K562 (cell line): ENCODE results near the gene BCORL1. TPM values are rescaled to one million over a fixed set of nuclear protein-coding genes. Genes with fewer than 3 reads are reported as not detected.

Experiments used
- ATAC-seq: fragments of 200-7000 bp; cut with Tn5 transposase; 3 replicates; pipeline ENCODE4 v1.9.1; 2020; ENCODE audit warnings: moderate library complexity
- BruUV-seq: library from RNA; stranded (reverse); fragments of 400-500 nt; replicated peaks from 2 replicates; lab custom pipeline; 2021; lab: Mats Ljungman, UMichigan
- CTCF ChIA-PET: fragments of 300-600 bp; formaldehyde crosslinking; extraction: SDS; loops from one replicate; lab custom pipeline; 2021; ENCODE audit warnings: low intra/inter-chr PET ratio; lab: Yijun Ruan, JAX
- POLR2A ChIA-PET: fragments of 300-600, 350-650 bp; sonication (Branson Sonifier 250); formaldehyde crosslinking; extraction: SDS; loops from one replicate; lab custom pipeline; 2021; ENCODE audit warnings: antibody characterized with exemption, inconsistent platforms; lab: Yijun Ruan, JAX
- DNase-seq, 4 experiments: peaks; one replicate each; pipeline versions ENCODE4 v3.0.0 to v3.0.0-alpha.2; 2011 to 2018; ENCODE audit warnings: low spot score in 3 of 4, mixed read lengths in 3 of 4; ENCODE audit errors: extremely low read depth in 1 of 4
- FAIRE-seq: peaks from 2 replicates; lab custom pipeline; 2011; peaks lifted over from hg19 to GRCh38; lab: Jason Lieb, UNC
- H2AFZ ChIP-seq: 2 replicates; pipeline ENCODE4 v1.6.0; 2011; ENCODE audit warnings: low read depth, low read length, control low read depth, inconsistent platforms
- H3K27ac ChIP-seq: fragments of 200-600 bp; 3 replicates; pipeline ENCODE4 v1.8.0; 2011; ENCODE audit warnings: low read depth, mild to moderate bottlenecking, control low read depth, inconsistent platforms, low read length, moderate library complexity, mixed read lengths; ENCODE audit errors: extremely low read depth
- H3K27me3 ChIP-seq, 2 experiments: fragments of 300-600 bp in 1 of 2; 2 replicates in 1 of 2; 3 replicates in 1 of 2; pipeline versions ENCODE4 v1.6.0 to v1.8.0; 2011; ENCODE audit warnings: inconsistent platforms in 2 of 2, low read length in 2 of 2, mild to moderate bottlenecking in 1 of 2, mixed read lengths in 1 of 2, moderate library complexity in 1 of 2; ENCODE audit not compliant: control insufficient read depth in 2 of 2, insufficient read depth in 2 of 2
- H3K36me3 ChIP-seq: fragments of 300-600 bp; 3 replicates; pipeline ENCODE4 v1.8.0; 2011; ENCODE audit warnings: mild to moderate bottlenecking, low read length, inconsistent platforms; ENCODE audit not compliant: control insufficient read depth, insufficient read depth
- H3K4me1 ChIP-seq, 2 experiments: fragments of 200-600 bp in 1 of 2; replicated peaks in 1 of 2; 2 replicates in 1 of 2; 3 replicates in 1 of 2; pipeline versions ENCODE4 v1.5.1 to v1.8.0; 2011; ENCODE audit warnings: inconsistent platforms in 2 of 2, low read length in 2 of 2, mild to moderate bottlenecking in 1 of 2, mixed read lengths in 1 of 2, moderate library complexity in 1 of 2; ENCODE audit not compliant: control insufficient read depth in 2 of 2, insufficient read depth in 2 of 2
- H3K4me2 ChIP-seq: 2 replicates; pipeline ENCODE4 v1.6.1; 2011; ENCODE audit warnings: low read length, control low read depth, inconsistent platforms, mixed read lengths; ENCODE audit not compliant: insufficient read depth
- H3K4me3 ChIP-seq: fragments of 200-600 bp; sonication (generic), shearing (Covaris generic); 2 replicates; pipeline ENCODE4 v1.5.1; 2016; ENCODE audit warnings: control low read depth, inconsistent platforms
- H3K79me2 ChIP-seq: fragments of 200-600 bp; 3 replicates; pipeline ENCODE4 v1.8.0; 2011; ENCODE audit warnings: low read length, inconsistent platforms; ENCODE audit not compliant: control insufficient read depth, insufficient read depth
- H3K9ac ChIP-seq, 2 experiments: 2 replicates each; pipeline versions ENCODE4 v1.6.0 to v1.6.1; 2011; ENCODE audit warnings: low read depth in 2 of 2, low read length in 2 of 2, control low read depth in 1 of 2, inconsistent platforms in 1 of 2, mild to moderate bottlenecking in 1 of 2, mixed read lengths in 1 of 2; ENCODE audit not compliant: insufficient read depth in 1 of 2
- H3K9me1 ChIP-seq: one replicate; pipeline ENCODE4 v1.6.0; 2011; ENCODE audit warnings: inconsistent platforms, mild to moderate bottlenecking, low read length, moderate library complexity; ENCODE audit not compliant: control insufficient read depth, insufficient read depth
- H3K9me3 ChIP-seq: replicated peaks from 2 replicates; pipeline ENCODE4 v1.5.1; 2011; ENCODE audit warnings: low read depth, low read length, inconsistent platforms; ENCODE audit not compliant: control insufficient read depth, insufficient read depth
- H4K20me1 ChIP-seq: replicated peaks from 2 replicates; pipeline ENCODE4 v1.6.1; 2011; ENCODE audit warnings: low read length, inconsistent platforms, mixed read lengths; ENCODE audit not compliant: control insufficient read depth, insufficient read depth
- GTF2E2 ChIP-seq: fragments of 200-800 bp; sonication (Bioruptor generic); IDR thresholded peaks from 2 replicates; pipeline ENCODE4 v1.6.1; 2016; ENCODE audit warnings: missing genetic modification characterization, missing compliant biosample characterization
- NR2C1 ChIP-seq, 2 experiments: fragments of 450-650 bp; IDR thresholded peaks; 2 replicates each; pipeline ENCODE4 v1.6.1; 2017; ENCODE audit warnings: mild to moderate bottlenecking in 2 of 2, antibody characterized with exemption in 1 of 2, inconsistent platforms in 1 of 2, missing compliant biosample characterization in 1 of 2, missing genetic modification characterization in 1 of 2
- SUPT5H ChIP-seq: fragments of 450-650 bp; IDR thresholded peaks from 2 replicates; pipeline ENCODE4 v1.6.1; 2016
- TAF1 ChIP-seq: IDR thresholded peaks from 2 replicates; pipeline ENCODE4 v1.6.1; 2011; ENCODE audit warnings: mild to moderate bottlenecking, low read length, moderate library complexity; ENCODE audit not compliant: insufficient read depth, control insufficient read depth, severe bottlenecking; ENCODE audit errors: extremely low read depth
- TBP ChIP-seq: optimal IDR thresholded peaks from 2 replicates; pipeline ENCODE3; 2011; ENCODE audit warnings: low read depth, low read length, improper control_type of control experiment
- ZBTB7A ChIP-seq: IDR thresholded peaks from 2 replicates; pipeline ENCODE4 v1.6.1; 2011; ENCODE audit warnings: low read depth, mild to moderate bottlenecking, low read length, moderate library complexity, borderline replicate concordance; ENCODE audit not compliant: control insufficient read depth
- ZBTB8A ChIP-seq: fragments of 450-650 bp; IDR thresholded peaks from 2 replicates; pipeline ENCODE4 v1.6.1; 2018; ENCODE audit warnings: mild to moderate bottlenecking, moderate library complexity; ENCODE audit not compliant: partially characterized antibody
- ZNF24 ChIP-seq: fragments of 450-650 bp; IDR thresholded peaks from 2 replicates; pipeline ENCODE4 v1.6.1; 2016
- ZNF668 ChIP-seq: fragments of 250-450 bp; sonication (Bioruptor Pico); IDR thresholded peaks from 2 replicates; pipeline ENCODE4 v1.8.0; 2022; ENCODE audit warnings: mild to moderate bottlenecking, inconsistent platforms
- WGBS: fragments of 100-300 bp; shearing (Covaris generic); methylation state at CpG from one replicate; pipeline ENCODE4 v1.1.6; 2016; ENCODE audit warnings: low coverage, mixed read lengths; ENCODE audit not compliant: insufficient coverage; ENCODE audit errors: missing lambda C conversion rate; 5-methylcytosine and 5-hydroxymethylcytosine counted together
- in situ Hi-C: fragments of 300-500 bp; cut with MboI; formaldehyde crosslinking; loops from 4 replicates; pipeline ENCODE4 v1.15.0; 2018; ENCODE audit warnings: inconsistent platforms, mixed read lengths
- intact Hi-C: fragments of 100-400 bp; cut with micrococcal nuclease; formaldehyde crosslinking; loops from 2 replicates; pipeline ENCODE4 v1.14.2; 2022
- polyA plus RNA-seq, 8 experiments: library from polyadenylated mRNA; depleted of rRNA in 4 of 8; stranded (reverse) in 5 of 8; unstranded in 3 of 8; fragments of >200 nt; fragmentation: Nextera tagmentation in 2 of 8; fragmentation: Illumina TruSeq in 1 of 8; extraction: Ambion mirVana in 2 of 8; extraction: Trizol in 1 of 8; gene quantifications; 2 replicates each; pipeline versions ENCODE4 v1.2.1 to v1.2.3, GENCODE V29; 2011 to 2014; ENCODE audit warnings: inconsistent platforms in 1 of 8, missing spikeins in 1 of 8
- total RNA-seq, 7 experiments: library from RNA; depleted of rRNA in 6 of 7; stranded (reverse); fragments of >200 nt in 6 of 7; fragmentation: Illumina TruSeq in 2 of 7; extraction: Trizol in 2 of 7; gene quantifications; 2 replicates each; pipeline versions ENCODE4 v1.2.1 to v1.2.3, GENCODE V29; 2011 to 2021; ENCODE audit warnings: low replicate concordance in 1 of 7
- TF ChIP-seq, protein P1 (sequence below): fragments of 250-450 bp; sonication (Bioruptor Pico); IDR thresholded peaks from 2 replicates; pipeline ENCODE4 v1.4.0; 2020
- TF ChIP-seq, protein P2 (sequence below): sonication (generic); formaldehyde crosslinking; IDR thresholded peaks from 2 replicates; pipeline ENCODE4 v1.9.0; 2022; ENCODE audit warnings: mild to moderate bottlenecking, missing genetic modification reagents
- TF ChIP-seq, protein P3 (sequence below): fragments of 250-450 bp; sonication (Bioruptor Pico); IDR thresholded peaks from 2 replicates; pipeline ENCODE4 v1.5.1; 2021; ENCODE audit warnings: mild to moderate bottlenecking

The BCORL1 gene
- total and polyA plus RNA-seq, 9 of the 15 experiments (the other 6 are each of a cell fraction or from before 2014, with no cell fraction given): 0.48 to 29.6 (median 2.1) TPM

DNA sequence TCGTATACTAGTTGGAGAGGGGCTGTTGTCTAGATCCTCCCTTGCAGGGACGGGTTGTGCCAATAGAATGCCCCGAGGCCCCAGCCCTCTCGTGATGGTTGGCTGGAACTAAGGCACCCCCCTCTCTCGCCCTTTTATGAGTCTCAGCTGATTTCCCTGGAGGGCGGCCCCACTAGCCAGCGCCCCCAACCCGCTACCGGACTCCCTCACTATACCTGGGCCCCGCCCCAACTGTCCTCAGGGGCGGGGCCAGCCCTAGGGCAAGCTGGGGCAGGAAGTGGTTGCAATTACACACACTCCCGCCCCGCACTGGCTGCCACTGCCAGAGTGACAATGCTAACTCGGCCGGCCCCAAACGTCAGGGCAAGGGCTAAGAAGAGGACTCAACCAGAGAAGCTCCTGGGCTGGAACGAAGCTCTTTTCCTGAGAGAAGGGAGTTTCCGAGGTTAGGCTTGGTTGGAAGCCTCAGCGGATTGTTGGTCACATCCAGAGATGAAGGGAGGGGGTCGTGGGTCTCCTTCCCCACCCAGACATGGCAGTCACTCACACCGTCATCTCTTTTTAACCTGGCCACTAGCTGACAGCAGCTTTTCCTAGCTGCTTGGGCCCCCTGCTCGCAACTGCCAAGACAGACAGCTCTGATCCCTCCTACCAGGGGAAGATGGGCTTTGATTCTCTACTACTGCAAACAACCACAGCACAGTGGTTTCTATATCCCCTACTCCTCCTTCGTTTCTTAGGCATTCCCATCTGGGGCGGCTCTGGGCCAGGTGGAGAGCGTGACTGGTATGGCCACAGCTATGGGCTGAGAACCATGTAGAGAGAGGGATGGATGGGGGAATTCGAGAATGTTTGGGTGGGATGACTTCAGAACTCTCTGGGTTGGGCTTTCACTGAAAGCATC lies 21.0 kb upstream of the BCORL1 start:
- intact Hi-C loops: loop anchor here (1.0 kb wide), 2 partner anchors 21 to 29 kb away; partner anchors contain the start of gene BCORL1
- POLR2A ChIA-PET: interaction anchor here (0.5 to 1.4 kb wide), 8 partner anchors 9 to 130 kb away, joined by 3 to 5 read pairs (median 4); no protein-coding TSS in a partner anchor
- Histone ChIP-seq H4K20me1 (no peaks in the 10 kb centered on the region), H3K27ac (peak overlapping the region; percentile 93), H3K4me2 (peak overlapping the region; percentile 91), H3K36me3 (no peaks in the 10 kb centered on the region), H3K4me1 (peaks cover 37 to 39% of the 10 kb centered on the region in 2 experiments), H3K79me2 (peaks cover 5% of the 10 kb centered on the region; the same call in 2 of the 3 replicates), H3K27me3 (no peaks in the 10 kb centered on the region), H3K9me3 (no peaks in the 10 kb centered on the region), H2AFZ (peak overlapping the region; percentile 94), H3K4me3 (peak overlapping the region; percentile 30), H3K9me1 (no peaks in the 10 kb centered on the region), H3K9ac (peak overlapping the region; percentile 80 to 92)
- ATAC-seq: peak; percentile 89
- DNase-seq: peak; percentile 88 to 91 (median 90)
- BruUV-seq: TSS peak; percentile 97
- FAIRE-seq: peak; percentile 72
- CTCF ChIA-PET: interaction anchor here (0.5 kb wide), 1 partner anchor 62 kb away, joined by 3 read pairs; no protein-coding TSS in a partner anchor
- in situ Hi-C loops: no loop called here
- WGBS: 3% methylated on average over 16 of the region's 26 CpGs
- peak; percentile 33; the same call in 1 of the 2 replicates for TF ChIP-seq GTF2E2 (tag)
- TF ChIP-seq ZBTB7A: peak; percentile 71; the same call in 1 of the 2 replicates
- no peak for TF ChIP-seq ZNF668
- TF ChIP-seq, protein P1, sequence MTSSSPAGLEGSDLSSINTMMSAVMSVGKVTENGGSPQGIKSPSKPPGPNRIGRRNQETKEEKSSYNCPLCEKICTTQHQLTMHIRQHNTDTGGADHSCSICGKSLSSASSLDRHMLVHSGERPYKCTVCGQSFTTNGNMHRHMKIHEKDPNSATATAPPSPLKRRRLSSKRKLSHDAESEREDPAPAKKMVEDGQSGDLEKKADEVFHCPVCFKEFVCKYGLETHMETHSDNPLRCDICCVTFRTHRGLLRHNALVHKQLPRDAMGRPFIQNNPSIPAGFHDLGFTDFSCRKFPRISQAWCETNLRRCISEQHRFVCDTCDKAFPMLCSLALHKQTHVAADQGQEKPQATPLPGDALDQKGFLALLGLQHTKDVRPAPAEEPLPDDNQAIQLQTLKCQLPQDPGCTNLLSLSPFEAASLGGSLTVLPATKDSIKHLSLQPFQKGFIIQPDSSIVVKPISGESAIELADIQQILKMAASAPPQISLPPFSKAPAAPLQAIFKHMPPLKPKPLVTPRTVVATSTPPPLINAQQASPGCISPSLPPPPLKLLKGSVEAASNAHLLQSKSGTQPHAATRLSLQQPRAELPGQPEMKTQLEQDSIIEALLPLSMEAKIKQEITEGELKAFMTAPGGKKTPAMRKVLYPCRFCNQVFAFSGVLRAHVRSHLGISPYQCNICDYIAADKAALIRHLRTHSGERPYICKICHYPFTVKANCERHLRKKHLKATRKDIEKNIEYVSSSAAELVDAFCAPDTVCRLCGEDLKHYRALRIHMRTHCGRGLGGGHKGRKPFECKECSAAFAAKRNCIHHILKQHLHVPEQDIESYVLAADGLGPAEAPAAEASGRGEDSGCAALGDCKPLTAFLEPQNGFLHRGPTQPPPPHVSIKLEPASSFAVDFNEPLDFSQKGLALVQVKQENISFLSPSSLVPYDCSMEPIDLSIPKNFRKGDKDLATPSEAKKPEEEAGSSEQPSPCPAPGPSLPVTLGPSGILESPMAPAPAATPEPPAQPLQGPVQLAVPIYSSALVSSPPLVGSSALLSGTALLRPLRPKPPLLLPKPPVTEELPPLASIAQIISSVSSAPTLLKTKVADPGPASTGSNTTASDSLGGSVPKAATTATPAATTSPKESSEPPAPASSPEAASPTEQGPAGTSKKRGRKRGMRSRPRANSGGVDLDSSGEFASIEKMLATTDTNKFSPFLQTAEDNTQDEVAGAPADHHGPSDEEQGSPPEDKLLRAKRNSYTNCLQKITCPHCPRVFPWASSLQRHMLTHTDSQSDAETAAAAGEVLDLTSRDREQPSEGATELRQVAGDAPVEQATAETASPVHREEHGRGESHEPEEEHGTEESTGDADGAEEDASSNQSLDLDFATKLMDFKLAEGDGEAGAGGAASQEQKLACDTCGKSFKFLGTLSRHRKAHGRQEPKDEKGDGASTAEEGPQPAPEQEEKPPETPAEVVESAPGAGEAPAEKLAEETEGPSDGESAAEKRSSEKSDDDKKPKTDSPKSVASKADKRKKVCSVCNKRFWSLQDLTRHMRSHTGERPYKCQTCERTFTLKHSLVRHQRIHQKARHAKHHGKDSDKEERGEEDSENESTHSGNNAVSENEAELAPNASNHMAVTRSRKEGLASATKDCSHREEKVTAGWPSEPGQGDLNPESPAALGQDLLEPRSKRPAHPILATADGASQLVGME: no peak
- no peak for TF ChIP-seq ZNF24
- no peak for TF ChIP-seq ZBTB8A
- TF ChIP-seq TBP: peak; percentile 85
- TF ChIP-seq, protein P2, sequence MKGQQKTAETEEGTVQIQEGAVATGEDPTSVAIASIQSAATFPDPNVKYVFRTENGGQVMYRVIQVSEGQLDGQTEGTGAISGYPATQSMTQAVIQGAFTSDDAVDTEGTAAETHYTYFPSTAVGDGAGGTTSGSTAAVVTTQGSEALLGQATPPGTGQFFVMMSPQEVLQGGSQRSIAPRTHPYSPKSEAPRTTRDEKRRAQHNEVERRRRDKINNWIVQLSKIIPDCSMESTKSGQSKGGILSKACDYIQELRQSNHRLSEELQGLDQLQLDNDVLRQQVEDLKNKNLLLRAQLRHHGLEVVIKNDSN (CRISPR knock-in tag): no peak
- TF ChIP-seq TAF1: peak; percentile 87
- TF ChIP-seq SUPT5H: peak; percentile 85
- TF ChIP-seq NR2C1 (IDR thresholded peaks at IDR 0.05): no peak
- TF ChIP-seq NR2C1 (tag; IDR thresholded peaks at IDR 0.05): 0 out of 2 replicates have a peak, but pooled peaks have one; percentile 22
- TF ChIP-seq, protein P3, sequence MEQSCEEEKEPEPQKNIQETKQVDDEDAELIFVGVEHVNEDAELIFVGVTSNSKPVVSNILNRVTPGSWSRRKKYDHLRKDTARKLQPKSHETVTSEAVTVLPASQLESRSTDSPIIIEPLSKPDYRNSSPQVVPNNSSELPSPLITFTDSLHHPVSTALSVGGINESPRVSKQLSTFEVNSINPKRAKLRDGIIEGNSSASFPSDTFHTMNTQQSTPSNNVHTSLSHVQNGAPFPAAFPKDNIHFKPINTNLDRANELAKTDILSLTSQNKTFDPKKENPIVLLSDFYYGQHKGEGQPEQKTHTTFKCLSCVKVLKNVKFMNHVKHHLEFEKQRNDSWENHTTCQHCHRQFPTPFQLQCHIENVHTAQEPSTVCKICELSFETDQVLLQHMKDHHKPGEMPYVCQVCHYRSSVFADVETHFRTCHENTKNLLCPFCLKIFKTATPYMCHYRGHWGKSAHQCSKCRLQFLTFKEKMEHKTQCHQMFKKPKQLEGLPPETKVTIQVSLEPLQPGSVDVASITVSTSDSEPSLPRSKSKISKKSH: no peak
